Gastrocnemius medialis (tissue), 4 donors: ENCODE measurements around the gene KCNH4.

Source experiments
- CTCF ChIP-seq, 5 experiments: fragments of 450-650 bp in 3 of 5; fragments of 200-600 bp in 2 of 5; sonication (generic) in 2 of 5; IDR thresholded peaks in 4 of 5; conservative IDR thresholded peaks in 1 of 5; 1 replicate in 4 of 5; 2 replicates in 1 of 5; pipeline ENCODE4 v1.5.1; 2016 to 2019; ENCODE audit warnings: antibody characterized with exemption in 5 of 5, mild to moderate bottlenecking in 3 of 5, moderate library complexity in 3 of 5
- POLR2A ChIP-seq, 2 donors: fragments of 450-650 bp; IDR thresholded peaks; one replicate each; pipeline ENCODE4 v1.6.1; 2017; ENCODE audit warnings: antibody characterized with exemption in 2 of 2, mild to moderate bottlenecking in 2 of 2, moderate library complexity in 2 of 2

DNA sequence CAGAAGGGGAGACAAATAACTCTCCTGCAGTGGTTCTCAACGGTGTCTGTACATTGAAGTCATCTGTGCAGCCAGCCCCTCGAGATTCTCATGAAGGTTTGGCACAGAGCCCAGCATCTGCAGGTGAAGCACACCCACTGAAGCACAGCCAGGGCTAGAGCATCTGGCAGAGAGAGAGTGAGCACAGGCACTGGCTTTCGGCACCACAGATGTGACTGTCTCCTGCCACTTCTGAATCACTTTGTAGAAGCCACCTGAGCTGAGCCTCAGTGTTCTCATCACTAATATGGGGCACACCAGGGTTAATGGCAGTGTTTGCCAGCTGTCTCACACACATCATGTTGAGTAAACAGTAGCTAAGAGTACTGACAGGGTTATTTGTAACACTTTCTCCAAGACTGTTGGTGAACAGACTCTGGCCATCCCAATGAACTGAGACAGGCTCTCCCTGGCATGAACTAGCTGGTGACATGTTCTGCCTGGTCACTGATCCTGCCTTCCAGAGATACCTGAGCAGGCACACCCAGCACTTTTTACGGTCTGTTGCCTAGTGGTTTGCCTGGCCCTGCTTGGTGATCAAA, 47.4 kb downstream of the KCNH4 start:
- TF ChIP-seq CTCF (IDR thresholded peaks at IDR 0.05 in 4 of 5, conservative IDR thresholded peaks at IDR 0.05 in 1 of 5): no peak
- TF ChIP-seq POLR2A (IDR thresholded peaks at IDR 0.05): no peak
